ENCODE data around the gene POLA2. TPM values are rescaled to one million over a fixed set of nuclear protein-coding genes. Genes with fewer than 3 reads are reported as not detected.

POLA2 gene
- total and polyA plus RNA-seq, 7 donors, result 1.7 to 5.8 (median 3.3) TPM

- ATAC-seq (no peak), DNase-seq (no peak)
- TF ChIP-seq, protein P1, sequence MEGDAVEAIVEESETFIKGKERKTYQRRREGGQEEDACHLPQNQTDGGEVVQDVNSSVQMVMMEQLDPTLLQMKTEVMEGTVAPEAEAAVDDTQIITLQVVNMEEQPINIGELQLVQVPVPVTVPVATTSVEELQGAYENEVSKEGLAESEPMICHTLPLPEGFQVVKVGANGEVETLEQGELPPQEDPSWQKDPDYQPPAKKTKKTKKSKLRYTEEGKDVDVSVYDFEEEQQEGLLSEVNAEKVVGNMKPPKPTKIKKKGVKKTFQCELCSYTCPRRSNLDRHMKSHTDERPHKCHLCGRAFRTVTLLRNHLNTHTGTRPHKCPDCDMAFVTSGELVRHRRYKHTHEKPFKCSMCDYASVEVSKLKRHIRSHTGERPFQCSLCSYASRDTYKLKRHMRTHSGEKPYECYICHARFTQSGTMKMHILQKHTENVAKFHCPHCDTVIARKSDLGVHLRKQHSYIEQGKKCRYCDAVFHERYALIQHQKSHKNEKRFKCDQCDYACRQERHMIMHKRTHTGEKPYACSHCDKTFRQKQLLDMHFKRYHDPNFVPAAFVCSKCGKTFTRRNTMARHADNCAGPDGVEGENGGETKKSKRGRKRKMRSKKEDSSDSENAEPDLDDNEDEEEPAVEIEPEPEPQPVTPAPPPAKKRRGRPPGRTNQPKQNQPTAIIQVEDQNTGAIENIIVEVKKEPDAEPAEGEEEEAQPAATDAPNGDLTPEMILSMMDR (IDR thresholded peaks at IDR 0.05), result no peak
- intact Hi-C loops (cut with DNase I), result no loop called here
- no peak overlapping the region for H3K4me3 ChIP-seq
- H3K27ac ChIP-seq, result no peak overlapping the region
- no peaks in the 10 kb centered on the region for H3K9me3 ChIP-seq
- no peaks in the 10 kb centered on the region for H3K4me1 ChIP-seq
- peaks cover 0 to 16% of the 10 kb centered on the region in 2 donors for H3K36me3 ChIP-seq (ENCODE audit: insufficient read depth in 1 of 2, low read depth in 1 of 2)
- no peaks in the 10 kb centered on the region for H3K27me3 ChIP-seq (ENCODE audit: insufficient read depth in 3 of 3, low read length in 2 of 3)
- WGBS, 3 donors, result 89 to 95% (median 89%) methylated on average over 24 of the region's 24 CpGs
Observed at GRCh38 chr11:65215441-65216076, 46.2 kb upstream of the POLA2 start.

DNA sequence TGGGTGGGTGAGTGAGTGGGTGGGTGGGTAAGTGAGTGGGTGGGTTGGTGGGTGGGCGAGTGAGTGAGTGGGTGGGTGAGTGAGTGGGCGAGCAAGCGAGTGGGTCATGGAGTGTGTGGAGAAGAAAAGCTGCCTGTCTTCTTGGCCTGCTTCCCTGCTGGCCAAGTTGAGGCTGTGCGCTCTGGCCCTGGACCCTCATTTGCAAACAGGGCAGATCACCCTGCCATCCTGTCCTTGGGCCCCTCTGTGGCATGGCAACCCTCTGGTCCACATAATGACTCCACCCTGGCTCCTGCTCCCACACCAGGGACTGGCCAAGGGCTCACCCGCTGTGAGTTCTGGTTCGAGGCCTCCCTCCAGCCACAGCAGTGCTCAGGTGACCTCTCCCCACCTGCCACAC lies 44.9 kb upstream of the POLA2 start:
- no peaks in the 10 kb centered on the region for H3K9me3 ChIP-seq
- intact Hi-C loops (cut with DNase I), result no loop called here
- DNase-seq (no peak), ATAC-seq (no peak)
- 86 to 92% (median 91%) methylated on average over 5 to 6 of the region's 6 CpGs for WGBS, 3 donors
- H3K27ac ChIP-seq, result no peak overlapping the region
- no peaks in the 10 kb centered on the region for H3K27me3 ChIP-seq (ENCODE audit: insufficient read depth in 3 of 3, low read length in 2 of 3)
- no peak overlapping the region for H3K4me3 ChIP-seq
- no peaks in the 10 kb centered on the region for H3K4me1 ChIP-seq
- TF ChIP-seq, protein P1 (IDR thresholded peaks at IDR 0.05), result no peak
- H3K36me3 ChIP-seq (ENCODE audit: insufficient read depth in 1 of 2, low read depth in 1 of 2), result peaks cover 0 to 3% of the 10 kb centered on the region in 2 donors

GRCh38 chr11:65217441-65218423 lies 44.0 kb upstream of the POLA2 start:
- H3K4me3 ChIP-seq, result no peak overlapping the region
- H3K4me1 ChIP-seq, result no peaks in the 10 kb centered on the region
- H3K27ac ChIP-seq, result no peak overlapping the region
- H3K36me3 ChIP-seq (ENCODE audit: insufficient read depth in 1 of 2, low read depth in 1 of 2), result no peaks in the 10 kb centered on the region
- intact Hi-C loops (cut with DNase I), result no loop called here
- TF ChIP-seq, protein P1 (IDR thresholded peaks at IDR 0.05), result no peak
- H3K9me3 ChIP-seq, result no peaks in the 10 kb centered on the region
- ATAC-seq, result no peak
- no peak for DNase-seq
- WGBS, 3 donors, result 76 to 82% (median 78%) methylated on average over 19 of the region's 19 CpGs
- no peaks in the 10 kb centered on the region for H3K27me3 ChIP-seq (ENCODE audit: insufficient read depth in 3 of 3, low read length in 2 of 3)

GRCh38 chr11:65218446-65218845 lies 43.3 kb upstream of the POLA2 start:
- no peaks in the 10 kb centered on the region for H3K36me3 ChIP-seq (ENCODE audit: insufficient read depth in 1 of 2, low read depth in 1 of 2)
- no peak for DNase-seq
- ATAC-seq, result no peak
- H3K9me3 ChIP-seq, result no peaks in the 10 kb centered on the region
- intact Hi-C loops (cut with DNase I), result no loop called here
- no peaks in the 10 kb centered on the region for H3K4me1 ChIP-seq
- no peak overlapping the region for H3K4me3 ChIP-seq
- TF ChIP-seq, protein P1 (IDR thresholded peaks at IDR 0.05), result no peak
- no peaks in the 10 kb centered on the region for H3K27me3 ChIP-seq (ENCODE audit: insufficient read depth in 3 of 3, low read length in 2 of 3)
- 77 to 80% (median 79%) methylated on average over 9 of the region's 9 CpGs for WGBS, 3 donors
- H3K27ac ChIP-seq, result no peak overlapping the region

Data from psoas muscle (tissue), 8 donors.